Islet of Langerhans (tissue), 1 donor: ENCODE data around the gene TFAM.

Experiments
- FAIRE-seq: peaks from one replicate; lab custom pipeline; 2011; peaks lifted over from hg19 to GRCh38; lab: Jason Lieb, UNC

Gene TFAM

GRCh38 chr10:58384999-58385783 is at the start of gene TFAM:
Gene TFAM (plus strand): TSS chr10:58385410. CDS start chr10:58385548, 138 bp downstream.
- FAIRE-seq: no peak

DNA sequence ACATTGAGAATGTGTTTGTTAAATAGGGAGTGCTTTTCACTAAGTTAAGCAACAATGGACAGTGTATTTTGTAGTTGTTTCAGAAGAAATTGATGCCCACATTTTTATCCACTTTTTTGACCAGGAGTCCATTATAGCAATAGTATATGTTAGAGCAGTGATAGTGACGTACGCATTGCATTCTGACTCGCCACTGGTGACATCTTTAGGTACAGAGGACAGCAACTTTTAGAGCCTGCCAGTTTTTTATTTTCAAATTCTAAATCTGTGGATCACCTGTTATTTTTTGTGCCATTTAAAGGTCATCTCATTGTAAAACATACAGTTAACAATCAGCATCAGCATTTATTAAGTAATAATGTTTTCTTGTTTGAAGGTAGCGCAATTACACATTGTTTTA is 49.0 kb upstream of the TFAM start:
- FAIRE-seq: no peak

DNA sequence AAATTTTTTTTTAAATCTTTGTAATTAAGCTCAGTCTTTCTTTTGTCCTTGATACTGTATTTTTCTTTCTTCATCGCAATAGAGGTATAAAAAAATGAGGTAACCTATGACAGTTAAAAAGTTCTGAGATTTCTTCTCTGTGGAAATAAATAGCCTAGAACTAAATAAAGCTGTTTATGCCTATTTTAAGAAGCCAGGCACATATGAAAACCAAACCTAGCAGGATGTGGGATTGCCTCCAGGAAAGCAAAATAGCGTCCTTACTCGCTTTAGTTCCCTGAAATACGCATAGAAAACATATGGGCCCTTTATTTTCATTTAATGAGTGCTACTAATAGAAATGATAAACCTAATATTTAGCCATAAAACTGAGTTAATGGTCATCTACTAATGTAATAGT is 43.8 kb upstream of the TFAM start:
- FAIRE-seq: no peak

GRCh38 chr10:58341947-58342346 is 43.3 kb upstream of the TFAM start:
- no peak for FAIRE-seq

- FAIRE-seq: no peak
Measured at GRCh38 chr10:58347967-58348366, 37.2 kb upstream of the TFAM start.

- FAIRE-seq: no peak
Measured at GRCh38 chr10:58348571-58349033, 36.6 kb upstream of the TFAM start.

DNA sequence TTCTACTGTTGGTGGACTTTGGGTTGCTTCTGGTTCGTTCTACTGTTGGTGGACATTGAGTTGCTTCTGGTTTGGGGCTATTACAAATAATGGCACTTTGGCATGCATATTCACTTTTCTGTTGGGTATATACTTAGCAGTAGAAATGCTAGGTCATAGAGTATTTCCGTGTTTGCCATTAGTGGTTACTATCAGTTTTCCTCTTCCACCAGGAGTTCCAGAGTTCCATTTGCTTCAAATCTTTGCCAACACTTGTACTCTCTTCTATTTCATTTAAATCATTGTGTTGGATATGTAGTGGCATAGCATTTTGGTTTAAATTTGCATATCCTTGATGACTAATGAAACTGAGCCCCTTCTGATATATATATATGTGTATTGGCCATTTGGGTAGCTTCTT is 35.2 kb upstream of the TFAM start:
- FAIRE-seq: no peak

DNA sequence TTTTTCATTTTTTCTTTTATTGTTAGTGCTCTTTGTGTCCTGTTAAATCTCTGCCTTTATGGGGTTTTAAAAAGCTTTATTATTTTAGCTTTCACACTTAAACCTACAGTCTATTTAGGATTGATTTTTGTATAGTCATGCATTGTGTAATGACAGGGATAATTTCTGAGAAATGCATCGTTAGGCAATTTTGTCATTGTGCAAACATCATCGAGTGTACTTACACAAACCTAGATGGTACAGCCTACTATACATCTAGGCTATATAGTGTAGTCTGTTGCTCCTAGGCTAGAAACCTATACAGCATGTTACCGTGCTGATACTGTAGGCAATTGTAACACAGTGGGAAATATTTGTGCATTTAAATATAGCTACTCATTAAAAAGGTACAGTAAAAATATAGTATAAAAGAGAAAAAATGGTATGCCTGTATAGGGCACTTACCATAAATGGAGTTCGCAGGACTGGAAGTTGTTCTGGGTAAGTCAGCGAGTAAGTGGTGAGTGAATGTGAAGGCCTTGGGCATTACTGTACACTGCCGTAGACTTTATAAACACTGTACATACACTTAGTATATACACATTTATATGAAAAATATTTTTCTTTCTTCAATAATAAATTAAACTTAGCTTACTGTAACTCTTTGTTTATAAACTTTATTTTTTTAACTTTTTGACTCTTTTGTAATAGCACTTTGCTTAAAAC is 34.4 kb upstream of the TFAM start:
- no peak for FAIRE-seq

DNA sequence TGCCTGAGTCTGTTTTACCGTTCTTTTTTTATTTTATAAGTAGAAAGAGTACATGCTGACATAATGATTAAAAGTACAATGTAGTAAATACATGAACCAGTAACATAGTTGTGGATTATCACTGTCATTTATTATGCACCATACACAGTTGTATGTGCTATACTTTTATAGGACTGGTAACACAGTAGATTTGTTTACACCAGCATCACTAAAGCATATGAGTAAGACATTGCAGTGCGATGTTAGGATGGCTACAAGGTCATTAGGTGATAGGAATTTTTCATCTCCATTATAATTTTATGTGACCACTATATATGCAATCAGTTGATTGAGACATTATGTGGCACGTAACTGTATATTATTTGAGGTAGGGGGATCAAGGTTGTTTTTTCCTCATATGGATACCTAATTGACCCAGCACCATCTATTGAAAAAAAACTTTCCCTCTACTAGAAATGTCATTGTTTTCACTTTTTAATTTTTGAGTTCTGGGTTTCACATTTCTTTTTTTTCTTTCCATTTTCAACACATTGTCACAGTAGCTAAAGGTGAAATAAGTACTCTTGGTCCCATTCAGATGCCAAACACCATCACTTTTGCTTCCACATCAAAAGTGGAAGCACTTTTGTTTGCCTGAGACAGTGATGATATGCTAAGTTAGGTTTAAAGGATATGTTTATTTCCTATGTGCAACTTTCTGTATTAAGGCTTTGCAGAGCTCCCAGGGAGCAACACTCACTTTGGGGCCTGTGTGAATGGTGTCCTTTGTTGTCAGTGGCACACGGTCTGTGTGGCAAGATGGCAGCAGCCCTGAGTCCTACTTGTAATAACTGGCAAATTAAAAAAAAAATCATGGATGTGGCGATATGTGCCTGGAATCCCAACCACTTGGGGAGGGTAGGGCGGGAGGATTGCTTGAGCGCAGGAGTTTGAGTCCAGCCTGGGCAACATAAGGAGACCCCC is 33.3 kb upstream of the TFAM start:
- FAIRE-seq: no peak

- peak; percentile 43 for FAIRE-seq
Measured at GRCh38 chr10:58352956-58353610, 32.1 kb upstream of the TFAM start.

GRCh38 chr10:58356756-58357155 is 28.5 kb upstream of the TFAM start:
- FAIRE-seq: no peak

GRCh38 chr10:58358314-58358933 is 26.8 kb upstream of the TFAM start:
- no peak for FAIRE-seq

DNA sequence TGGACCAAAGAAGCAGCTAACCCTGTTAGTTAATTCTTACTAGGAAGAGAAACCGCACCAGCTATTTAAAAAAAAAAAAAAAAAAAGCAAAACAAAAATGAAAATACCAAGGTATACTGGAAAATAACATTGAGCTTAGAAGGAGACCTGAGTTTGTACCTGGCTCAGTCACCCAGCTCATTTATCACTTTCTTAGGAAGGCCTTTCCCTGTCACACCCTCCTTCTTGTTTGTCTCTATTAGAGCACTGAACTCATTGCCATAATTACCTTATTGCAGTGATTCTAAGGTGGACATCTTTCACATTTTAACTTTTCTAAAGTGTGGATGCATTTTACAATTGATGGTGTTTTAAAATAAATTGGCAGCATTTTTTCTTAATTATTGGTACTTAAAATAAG is 26.3 kb upstream of the TFAM start:
- no peak for FAIRE-seq

DNA sequence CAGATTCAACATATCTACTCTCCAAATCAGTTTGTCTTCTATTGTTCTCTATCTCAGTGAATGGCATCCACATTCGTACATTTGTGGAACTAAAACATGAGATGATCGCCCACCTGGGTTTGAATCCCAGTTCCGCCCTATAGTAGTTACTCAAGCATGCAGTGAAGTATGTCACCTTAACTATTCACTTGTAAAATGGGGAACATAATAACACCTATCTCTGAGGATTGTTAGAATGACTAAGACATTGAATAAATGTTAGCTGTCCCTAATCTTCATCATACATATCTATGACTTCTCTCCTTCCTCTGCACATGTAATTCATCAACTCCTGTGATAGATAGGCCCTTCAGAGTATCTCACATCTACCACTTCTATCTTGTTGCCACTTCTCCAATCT is 25.7 kb upstream of the TFAM start:
- no peak for FAIRE-seq

- no peak for FAIRE-seq
Measured at GRCh38 chr10:58360412-58361004, 24.7 kb upstream of the TFAM start.

GRCh38 chr10:58361353-58361752 is 23.9 kb upstream of the TFAM start:
- no peak for FAIRE-seq

DNA sequence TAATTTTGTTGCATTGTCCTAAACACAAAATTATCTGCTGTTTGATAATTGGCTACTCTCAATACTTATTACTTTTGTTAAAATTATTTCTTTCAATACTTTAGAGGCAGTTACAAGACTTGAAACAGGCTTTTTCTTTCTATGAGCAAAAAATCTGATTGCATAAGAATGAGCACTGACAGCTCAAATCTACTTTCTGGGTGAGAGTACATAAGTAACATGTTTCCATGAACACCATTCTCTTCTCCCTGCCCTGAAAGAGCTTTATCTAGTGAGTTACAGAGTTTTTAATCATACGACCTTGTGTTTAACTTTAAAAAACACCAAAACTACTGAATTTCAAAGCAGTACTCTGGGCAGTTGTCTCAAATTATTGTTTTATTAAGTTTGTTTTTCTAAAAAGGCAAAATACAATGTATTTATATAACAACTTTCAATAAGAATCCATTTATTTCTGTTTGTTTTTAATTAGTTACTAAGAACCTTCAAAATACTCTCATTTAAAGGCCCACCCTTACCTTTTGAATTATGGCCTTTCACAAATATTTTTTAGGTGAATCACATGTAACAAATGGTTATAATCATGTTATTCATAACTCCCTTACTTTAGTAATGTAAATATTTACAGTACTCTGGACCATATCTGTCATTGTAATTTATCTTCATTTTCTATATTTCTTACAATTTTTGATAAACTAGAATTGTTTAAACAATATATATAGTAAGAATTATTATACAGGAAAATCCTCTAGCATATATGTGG is 23.0 kb upstream of the TFAM start:
- no peak for FAIRE-seq

DNA sequence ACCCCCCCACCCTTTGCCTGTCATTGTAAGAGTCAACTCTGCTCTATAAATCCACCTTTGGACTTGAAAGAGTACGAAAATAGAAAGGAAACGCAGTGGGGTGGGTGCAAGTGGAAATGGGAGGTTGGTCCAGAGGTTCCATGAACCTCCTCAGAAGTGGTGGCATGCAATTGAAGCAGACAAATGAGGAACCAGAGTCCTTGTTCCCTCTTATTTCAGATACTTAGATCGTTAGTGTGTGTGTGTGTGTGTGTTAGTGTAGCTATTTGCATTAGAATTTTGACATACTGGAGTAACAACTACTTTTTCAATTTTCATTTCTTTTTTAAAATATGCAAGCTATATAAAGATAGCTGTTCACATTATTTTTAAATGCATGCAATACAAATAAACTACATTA is 18.1 kb upstream of the TFAM start:
- no peak for FAIRE-seq

DNA sequence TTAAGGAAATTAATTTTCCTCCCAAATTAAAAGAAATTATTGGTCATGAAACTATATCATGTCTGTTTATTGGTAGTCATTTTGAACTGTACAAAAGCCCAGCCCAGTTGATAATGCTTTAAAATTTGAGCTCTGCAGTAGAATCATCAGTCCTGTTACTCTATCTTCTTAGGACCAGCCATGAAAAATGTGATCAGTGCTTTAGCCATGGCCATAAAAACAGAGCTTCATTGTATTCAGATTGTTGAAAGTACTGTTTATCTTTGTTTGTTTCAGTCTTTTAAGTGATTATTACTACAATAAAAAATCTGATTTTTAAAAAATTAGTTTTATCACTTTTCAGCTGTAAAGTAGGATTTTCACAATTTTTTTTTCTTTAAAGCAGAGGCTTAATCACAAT is 13.7 kb upstream of the TFAM start:
- FAIRE-seq: no peak
